Stimulated activated CD4-positive, alpha-beta T cell treated with anti-CD3 and anti-CD28 coated beads, Interleukin-4, amount 100 ng/mL, for 48 hours (primary cell): ENCODE measurements around the gene SUCLG1.
"Not testable (repeated sequence)": the region's sequence is repeated elsewhere in the genome, so short reads cannot be mapped to it uniquely, and the experiment has no call there.

ENCODE experiments used
- DNase-seq, 2 donors: peaks; one replicate each; pipeline ENCODE4 v3.0.0-alpha.2; 2020; ENCODE audit warnings: low read depth in 2 of 2

SUCLG1 gene

DNA sequence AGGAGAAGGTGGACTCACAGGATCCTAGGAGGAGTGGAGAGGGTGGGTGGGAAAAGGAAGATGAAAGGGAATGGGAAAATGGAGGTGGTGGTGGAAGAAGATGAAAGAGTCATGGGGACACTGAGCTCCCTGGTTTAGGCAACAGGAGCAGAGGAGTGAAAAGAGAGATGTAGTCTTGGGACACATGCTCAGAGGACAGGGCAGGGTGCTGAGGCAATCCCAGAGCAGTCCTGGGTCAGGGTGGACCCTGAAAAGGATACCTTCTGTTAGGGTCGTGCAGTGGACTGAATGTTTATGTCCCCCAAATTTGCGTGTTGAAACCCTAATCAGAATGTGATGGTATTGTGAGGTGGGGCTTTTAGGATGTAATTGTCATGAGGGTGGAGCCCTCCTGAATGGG is 37.9 kb downstream of the SUCLG1 start:
- DNase-seq = no peak

DNA sequence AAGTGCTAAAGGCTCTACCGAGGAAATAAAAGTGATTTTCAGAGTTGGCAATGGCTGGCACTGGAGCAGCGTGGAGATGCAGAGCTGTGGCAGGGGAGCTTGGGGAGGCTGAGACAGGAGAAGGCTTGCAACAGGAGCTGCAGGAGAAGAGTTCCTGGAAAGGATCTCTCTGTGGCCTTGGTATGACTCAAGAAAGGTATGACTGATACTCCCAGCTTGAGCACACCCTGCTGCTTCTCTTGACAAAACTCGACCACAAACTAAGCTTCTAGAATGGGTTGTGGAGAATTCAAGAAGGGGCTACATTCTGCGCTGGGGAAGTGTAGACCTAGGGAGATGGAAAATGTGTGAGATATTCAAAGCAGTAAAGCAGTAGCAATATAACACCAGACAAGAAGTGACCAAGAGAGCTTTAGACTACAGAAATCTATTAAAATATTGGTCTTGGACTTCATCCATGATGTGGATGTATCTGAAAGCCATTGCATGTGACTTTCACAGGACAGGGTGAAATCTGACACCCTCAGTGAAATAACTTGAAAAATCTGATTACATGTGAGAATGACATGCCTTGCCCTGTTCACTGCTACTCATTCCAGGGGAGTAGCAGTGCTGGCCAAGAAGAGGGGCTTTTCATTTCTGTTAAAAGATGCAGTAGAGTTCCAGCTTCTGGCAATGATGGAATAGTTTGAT is 41.5 kb downstream of the SUCLG1 start:
- no peak for DNase-seq

DNA sequence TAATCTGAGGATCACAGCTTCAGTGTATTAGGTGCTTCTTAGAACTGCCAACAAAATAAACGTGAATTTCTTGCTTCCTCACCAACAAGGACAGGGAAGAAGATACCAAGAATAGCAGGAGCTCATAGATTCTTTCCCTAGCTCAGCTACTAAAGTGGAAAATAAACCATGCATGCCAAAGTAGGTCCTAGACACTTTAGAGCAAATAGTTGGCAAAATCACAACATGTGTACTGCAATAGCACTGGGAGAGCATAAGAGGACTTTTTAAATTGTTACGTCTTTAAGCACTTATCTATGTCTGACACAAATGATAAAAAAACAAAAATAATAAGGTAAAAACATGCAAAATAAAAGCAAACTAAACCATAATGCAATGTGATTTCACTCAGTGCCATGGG is 49.5 kb downstream of the SUCLG1 start:
- DNase-seq = no peak

DNA sequence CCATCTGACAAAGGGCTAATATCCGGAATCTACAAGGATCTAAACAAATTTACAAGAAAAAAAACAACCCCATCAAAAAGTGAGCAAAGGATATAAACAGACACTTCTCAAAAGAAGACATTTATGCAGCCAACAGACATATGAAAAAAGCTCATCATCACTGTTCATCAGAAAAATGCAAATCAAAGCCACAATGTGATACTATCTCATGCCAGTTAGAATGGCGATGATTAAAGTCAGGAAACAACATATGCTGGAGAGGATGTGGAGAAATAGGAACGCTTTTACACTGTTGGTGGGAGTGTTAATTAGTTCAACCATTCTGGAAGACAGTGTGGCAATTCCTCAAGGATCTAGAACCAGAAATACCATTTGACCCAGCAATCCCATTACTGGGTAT is 57.0 kb downstream of the SUCLG1 start:
- DNase-seq = not testable (repeated sequence)

DNA sequence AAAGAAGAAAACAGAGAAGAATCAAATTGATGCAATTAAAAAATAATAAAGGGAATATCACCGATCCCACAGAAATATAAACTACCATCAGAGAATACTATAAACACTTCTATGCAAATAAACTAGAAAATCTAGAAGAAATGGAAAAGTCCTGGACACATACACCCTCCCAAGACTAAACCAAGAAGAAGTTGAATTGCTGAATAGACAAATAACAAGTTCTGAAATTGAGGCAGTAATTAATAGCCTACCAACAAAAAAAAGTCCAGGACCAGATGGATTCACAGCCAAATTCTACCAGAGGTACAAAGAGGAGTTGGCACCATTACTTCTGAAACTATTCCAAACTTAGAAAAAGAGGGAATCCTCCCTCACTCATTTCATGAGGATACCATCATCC is 59.2 kb downstream of the SUCLG1 start:
- DNase-seq = not testable (repeated sequence)

DNA sequence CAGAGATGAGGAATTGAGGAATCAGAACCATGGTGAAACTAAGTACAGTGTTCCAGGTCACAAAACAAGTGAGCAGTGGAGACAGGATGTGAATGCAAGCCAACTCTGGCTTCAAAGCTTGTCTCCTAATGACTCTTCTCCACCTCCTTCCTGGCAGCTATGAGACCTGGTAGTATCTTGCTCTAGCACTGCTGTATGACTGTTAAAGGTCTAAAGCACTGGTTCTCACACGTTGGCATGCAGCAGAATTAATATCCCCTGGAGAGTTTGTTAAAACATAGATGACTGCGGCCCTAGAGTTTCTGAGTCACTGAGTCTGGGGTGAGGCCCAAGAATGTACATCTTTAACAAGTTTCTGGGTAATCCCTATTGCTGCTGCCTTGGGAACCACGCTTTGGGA is 63.3 kb downstream of the SUCLG1 start:
- no peak for DNase-seq

DNA sequence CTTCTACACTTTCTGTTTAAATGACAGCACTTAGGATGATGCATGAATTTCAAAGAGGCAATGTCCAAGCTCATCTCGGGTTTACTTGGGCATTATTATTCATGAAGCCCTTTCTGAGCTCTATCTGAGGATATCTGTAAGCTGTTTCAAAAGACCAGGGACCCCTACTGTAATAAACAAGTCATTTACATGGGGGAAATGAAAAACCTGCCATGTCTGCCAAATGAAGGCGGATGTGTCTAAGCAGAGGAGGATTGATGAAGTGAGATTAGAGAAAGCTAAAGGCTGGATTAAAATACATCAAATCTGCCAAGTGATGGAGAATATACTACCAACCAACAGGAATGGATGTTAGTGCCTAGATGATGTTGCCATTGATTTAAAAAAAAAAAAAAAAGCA is 64.5 kb downstream of the SUCLG1 start:
- no peak for DNase-seq

DNA sequence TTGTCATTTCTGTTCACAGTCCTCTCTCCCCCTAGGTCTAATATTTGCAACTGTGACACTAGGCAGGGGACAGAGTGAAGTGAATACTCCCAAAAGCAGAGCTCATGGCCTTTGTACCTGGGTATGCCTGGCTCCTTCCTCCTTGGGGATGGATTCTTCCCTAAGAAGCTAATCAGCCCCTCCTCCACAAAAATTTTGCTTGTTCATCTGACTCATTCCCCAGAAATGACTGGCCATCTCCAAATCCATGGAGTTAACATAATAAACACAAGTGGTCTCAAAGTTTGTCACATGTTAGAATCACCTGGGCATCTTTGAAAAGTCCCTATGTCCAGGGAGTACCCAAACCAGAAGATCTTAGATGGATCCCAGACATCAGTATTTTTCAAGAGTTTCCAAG is 65.3 kb downstream of the SUCLG1 start:
- no peak for DNase-seq

DNA sequence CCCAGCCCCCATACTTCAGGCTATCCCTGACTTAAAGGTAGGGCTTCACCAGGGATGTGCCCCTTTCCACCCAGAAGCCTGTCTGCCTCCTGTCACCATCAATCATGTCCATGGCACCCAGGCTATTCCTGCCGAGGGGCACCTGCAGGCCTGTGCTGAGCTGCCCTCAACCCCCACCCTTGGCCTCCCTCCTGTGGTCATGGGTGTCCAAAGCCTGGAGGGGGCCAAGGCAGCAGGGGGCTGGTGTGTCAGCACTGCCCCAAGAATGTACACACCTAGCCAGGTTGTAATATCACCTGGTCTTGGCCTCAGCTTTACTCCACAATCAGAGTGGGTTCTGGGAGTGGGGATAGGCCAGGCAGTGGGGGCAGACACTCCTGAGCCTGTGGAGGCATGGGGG is 69.3 kb downstream of the SUCLG1 start:
- no peak for DNase-seq

DNA sequence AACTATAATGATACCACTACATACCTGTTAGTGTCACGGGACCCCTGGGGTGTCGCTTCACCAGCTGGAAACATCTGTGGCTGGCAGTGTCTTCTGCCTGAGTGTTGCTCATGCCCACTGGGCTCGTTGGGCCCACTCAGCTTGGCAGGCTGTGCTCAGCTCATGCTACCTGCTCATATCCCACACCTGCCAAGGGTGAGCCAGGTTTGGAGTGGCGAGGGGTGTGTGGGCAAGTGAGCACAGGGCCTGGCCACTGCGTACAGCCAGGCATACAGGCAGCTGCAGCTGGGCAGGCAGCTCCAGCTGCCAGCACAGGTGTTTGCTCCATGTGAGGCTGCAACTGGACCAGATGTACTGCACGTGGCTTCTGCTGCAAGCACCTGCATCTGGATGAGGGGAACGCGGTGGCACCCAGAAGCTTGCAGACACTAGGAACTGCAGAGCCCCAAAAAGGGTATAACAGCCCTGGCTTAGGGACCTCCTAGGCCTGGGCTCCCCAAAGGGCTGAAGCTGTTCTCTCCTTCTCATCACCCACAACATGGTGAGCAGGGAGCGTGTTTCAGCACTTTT is 70.1 kb downstream of the SUCLG1 start:
- DNase-seq = no peak

DNA sequence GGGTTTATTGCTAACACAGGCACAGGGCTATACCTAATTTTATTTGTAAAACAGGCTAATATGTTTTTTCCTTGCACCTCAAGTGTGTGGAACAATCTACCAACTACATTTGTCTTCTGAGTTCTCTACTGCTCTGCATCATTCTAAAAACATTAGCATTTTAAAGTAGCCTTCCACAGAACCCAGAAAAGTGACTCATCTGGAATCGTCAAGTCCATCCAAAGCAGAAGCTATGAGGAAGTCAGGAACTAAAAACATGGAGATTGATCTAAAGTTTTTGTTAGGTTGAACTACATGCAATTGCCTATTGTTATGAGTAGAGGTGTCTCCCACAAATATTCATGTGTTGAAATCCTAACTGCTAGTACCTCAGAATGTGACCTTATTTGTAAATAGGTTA is 70.9 kb downstream of the SUCLG1 start:
- no peak for DNase-seq

DNA sequence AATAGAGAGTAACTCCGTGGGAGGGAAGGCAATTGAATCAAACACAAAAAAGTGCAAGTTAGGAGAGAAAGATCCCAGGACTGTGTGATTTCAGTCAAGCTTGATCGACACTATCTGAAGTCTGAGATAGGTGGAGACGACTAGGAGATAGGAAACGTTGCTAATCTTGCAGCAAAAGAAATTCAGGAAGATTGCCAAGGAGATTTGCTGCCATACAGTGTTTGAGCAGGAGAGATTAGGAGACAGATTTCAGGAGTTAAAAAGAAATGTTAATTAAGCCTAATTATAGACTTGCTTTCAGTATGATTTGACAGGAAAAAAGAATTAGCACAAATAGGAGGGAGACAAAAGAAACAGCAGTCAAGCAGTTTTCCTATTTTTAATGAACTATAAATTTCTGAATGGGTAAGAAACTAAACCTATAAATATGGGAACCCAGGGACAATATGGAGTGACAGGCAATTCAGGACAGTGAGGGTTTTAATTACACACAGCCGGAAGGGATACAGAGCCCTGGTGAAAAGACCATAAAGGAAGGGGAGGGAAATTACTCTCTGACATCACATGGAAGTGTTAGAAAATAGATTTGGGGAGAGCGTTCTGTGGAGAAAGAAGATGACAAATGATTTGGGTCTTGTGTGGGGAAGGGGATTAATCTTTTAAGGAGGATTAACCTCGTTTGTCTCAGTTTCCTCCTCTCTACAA is 72.6 kb downstream of the SUCLG1 start:
- DNase-seq = no peak

DNA sequence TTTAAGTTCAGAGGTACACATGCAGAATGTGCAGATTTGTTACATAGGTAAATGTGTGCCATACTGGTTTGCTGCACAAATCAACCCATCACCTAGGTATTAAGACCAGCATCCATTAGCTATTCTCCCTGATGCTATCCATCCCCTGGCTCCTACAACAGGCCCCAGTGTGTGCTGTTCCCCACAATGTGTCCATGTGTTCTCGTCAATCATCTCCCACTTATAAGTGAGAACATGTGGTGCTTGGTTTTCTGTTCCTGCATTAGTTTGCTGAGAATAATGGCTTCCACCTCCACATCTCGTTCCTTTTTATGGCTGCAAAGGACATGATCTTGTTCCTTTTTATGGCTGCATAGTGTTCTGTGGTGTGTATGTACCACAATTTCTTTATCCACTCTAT is 75.8 kb downstream of the SUCLG1 start:
- DNase-seq = no peak

DNA sequence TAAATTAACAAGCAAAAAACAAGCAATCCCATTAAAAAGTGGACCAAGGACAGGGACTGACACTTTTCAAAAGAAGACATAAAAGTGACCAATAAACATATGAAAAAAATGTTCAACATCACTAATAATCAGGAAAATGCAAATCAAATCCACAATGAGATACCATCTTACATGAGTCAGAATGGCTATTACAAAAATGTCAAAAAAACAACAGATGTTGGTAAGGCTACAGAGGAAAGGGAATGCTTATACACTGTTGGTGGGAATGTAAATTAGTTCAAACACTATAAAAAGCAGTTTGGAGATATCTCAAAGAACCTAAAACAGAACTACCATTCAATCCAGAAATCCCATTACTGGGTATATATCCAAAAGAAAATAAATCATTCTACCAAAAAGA is 78.2 kb downstream of the SUCLG1 start:
- DNase-seq = no peak

DNA sequence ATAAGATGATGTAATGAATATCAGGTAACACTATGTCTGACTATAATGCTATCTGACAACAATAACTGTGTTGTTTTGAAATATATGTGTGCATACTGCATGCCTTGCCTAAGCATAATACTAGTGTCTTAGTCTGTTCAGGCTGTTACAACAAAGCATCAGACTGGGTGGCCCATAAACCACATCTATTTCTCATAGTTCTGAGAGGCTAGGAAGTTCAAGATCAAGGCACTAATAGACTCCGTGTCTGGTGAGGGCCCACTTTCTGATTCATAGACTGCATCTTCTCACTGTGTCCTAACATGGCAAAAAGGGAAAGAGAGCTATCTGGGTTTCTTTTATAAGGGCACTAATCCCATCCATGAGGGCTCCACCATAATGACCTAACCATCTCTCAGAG is 80.1 kb downstream of the SUCLG1 start:
- DNase-seq = no peak

DNA sequence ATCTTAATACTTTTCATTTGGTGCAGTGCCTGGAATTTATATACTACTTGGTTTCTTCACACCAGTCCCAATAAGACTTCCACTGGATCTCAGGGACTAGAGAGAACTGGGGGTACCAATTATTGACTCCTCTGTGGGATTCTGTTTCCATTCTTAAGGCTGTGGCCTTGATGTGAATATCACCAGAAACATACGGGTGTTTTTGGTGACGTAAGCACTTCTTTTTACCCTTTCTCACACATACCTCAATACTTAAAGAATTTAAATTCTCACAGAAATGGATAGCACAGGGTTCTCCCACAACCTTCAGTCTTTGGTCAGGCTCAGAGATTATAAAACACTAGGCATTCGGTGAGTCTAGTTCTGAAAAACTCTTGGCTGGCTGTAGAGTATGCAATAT is 84.1 kb downstream of the SUCLG1 start:
- DNase-seq = no peak

DNA sequence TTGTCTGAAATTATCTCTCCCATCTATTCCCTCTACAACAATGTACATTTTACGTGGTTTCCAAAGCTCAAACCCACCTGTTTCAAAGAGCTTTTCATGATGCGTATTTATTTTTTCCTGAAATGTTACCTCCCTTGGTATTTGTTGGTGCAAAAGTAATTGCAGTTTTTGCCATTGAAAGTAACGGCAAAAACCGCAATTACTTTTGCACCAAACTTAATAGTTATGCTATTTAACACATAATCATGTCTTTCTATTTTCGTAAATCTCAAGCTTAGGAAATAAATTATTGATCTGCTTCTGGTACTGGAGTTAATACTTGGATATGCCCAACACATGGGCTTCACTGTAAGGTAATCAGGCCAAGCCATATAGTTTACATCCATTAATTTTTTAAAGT is 85.2 kb downstream of the SUCLG1 start:
- DNase-seq = no peak
